ENCODE data around the gene TINCR. TPM values are rescaled to one million over a fixed set of nuclear protein-coding genes. Genes with fewer than 3 reads are reported as not detected.
"Not testable (repeated sequence)": the region's sequence is repeated elsewhere in the genome, so short reads cannot be mapped to it uniquely, and the experiment has no call there.

TINCR gene
- total and polyA plus RNA-seq, 2 donors (not counting 1 experiment from before 2014, with no cell fraction given): 0.42 to 0.54 TPM

DNA sequence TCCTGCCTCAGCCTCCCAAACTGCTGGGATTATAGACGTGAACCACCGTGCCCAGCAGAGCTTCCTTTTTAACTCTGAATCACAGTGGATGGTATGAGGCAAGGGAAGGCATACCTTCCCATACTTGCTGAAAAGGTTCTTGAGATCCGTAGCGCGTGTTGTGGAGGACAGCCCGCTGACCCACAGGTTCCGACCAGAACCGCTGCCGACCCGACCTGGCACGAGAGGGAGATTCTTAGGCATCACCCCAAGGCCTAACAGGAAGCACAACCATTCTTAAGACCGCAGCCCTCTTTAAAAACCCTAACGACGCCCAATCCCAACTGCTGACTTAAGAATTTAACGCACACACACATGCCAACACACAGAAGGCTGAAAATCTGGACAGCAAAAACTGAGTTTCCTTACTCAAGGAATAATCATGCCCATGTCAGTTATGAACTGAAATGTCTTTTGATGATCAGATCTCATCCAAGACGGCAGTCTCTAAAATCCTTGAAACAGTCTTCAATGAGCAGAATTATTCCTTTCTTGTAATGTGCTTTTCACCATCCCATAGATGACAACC, 42.2 kb upstream of the TINCR start:
- no peaks in the 10 kb centered on the region for H3K4me1 ChIP-seq (ENCODE audit: control insufficient read depth in 2 of 2, insufficient read depth in 2 of 2, low read length in 2 of 2)
- 98% methylated on average over 12 of the region's 16 CpGs for whole genome bisulfite sequencing (ENCODE audit: insufficient coverage)
- peaks cover 76% of the 10 kb centered on the region for H3K79me2 ChIP-seq (ENCODE audit: control insufficient read depth, insufficient read depth, low read length)
- intact Hi-C loops (cut with micrococcal nuclease): no loop called here
- no peak for TF ChIP-seq EZH2 (IDR thresholded peaks at IDR 0.05; ENCODE audit: borderline replicate concordance, insufficient read depth, low read depth, low read length, poor library complexity, severe bottlenecking)
- TF ChIP-seq, protein P1, sequence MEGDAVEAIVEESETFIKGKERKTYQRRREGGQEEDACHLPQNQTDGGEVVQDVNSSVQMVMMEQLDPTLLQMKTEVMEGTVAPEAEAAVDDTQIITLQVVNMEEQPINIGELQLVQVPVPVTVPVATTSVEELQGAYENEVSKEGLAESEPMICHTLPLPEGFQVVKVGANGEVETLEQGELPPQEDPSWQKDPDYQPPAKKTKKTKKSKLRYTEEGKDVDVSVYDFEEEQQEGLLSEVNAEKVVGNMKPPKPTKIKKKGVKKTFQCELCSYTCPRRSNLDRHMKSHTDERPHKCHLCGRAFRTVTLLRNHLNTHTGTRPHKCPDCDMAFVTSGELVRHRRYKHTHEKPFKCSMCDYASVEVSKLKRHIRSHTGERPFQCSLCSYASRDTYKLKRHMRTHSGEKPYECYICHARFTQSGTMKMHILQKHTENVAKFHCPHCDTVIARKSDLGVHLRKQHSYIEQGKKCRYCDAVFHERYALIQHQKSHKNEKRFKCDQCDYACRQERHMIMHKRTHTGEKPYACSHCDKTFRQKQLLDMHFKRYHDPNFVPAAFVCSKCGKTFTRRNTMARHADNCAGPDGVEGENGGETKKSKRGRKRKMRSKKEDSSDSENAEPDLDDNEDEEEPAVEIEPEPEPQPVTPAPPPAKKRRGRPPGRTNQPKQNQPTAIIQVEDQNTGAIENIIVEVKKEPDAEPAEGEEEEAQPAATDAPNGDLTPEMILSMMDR (IDR thresholded peaks at IDR 0.05): no peak
- H3K27me3 Mint-ChIP-seq: no peaks in the 10 kb centered on the region
- no peaks in the 10 kb centered on the region for H3K27me3 ChIP-seq (replicated peaks in 1 of 4; ENCODE audit: control extremely low read depth in 1 of 4, control insufficient read depth in 3 of 4, insufficient read depth in 4 of 4, low read length in 3 of 4)
- CTCF ChIA-PET: interaction anchor here (1.0 kb wide), 2 partner anchors 9 to 11 kb away, joined by 3 to 4 read pairs; no protein-coding TSS in a partner anchor
- DNase-seq: no peak
- peaks cover 2% of the 10 kb centered on the region for H3K4me1 Mint-ChIP-seq
- POLR2A ChIA-PET: no interaction called here
- no peak for ATAC-seq (ENCODE audit: low read depth)
- H4K20me1 ChIP-seq (ENCODE audit: control insufficient read depth, insufficient read depth, low read length, poor library complexity, severe bottlenecking): peaks cover 56% of the 10 kb centered on the region
- H3K36me3 ChIP-seq (replicated peaks in 1 of 2; ENCODE audit: control extremely low read depth in 1 of 2, control insufficient read depth in 1 of 2, extremely low read depth in 1 of 2, insufficient read depth in 2 of 2, low read length in 1 of 2): peaks cover 8 to 85% of the 10 kb centered on the region in 2 experiments
- no peaks in the 10 kb centered on the region for H3K9me3 ChIP-seq (ENCODE audit: control extremely low read depth in 1 of 3, control insufficient read depth in 2 of 3, insufficient read depth in 1 of 3, low read length in 2 of 3)
- no peak overlapping the region for H3K4me2 ChIP-seq (replicated peaks; ENCODE audit: low read depth, low read length, poor library complexity, severe bottlenecking)
- H3K27ac Mint-ChIP-seq: no peak overlapping the region
- no peak overlapping the region for H3K4me3 ChIP-seq (ENCODE audit: control extremely low read depth in 1 of 5, extremely low read depth in 1 of 5, insufficient read depth in 1 of 5, low read depth in 2 of 5, low read length in 4 of 5)
- H3K9me3 Mint-ChIP-seq (ENCODE audit: insufficient read depth): no peaks in the 10 kb centered on the region
- H3K4me3 Mint-ChIP-seq: no peak overlapping the region
- H3K9ac ChIP-seq (ENCODE audit: low read length): no peak overlapping the region
- no peak overlapping the region for H2AFZ ChIP-seq (ENCODE audit: insufficient read depth, low read depth, low read length, poor library complexity, severe bottlenecking)
- no peak overlapping the region for H3K27ac ChIP-seq (ENCODE audit: low read length in 2 of 2)

DNA sequence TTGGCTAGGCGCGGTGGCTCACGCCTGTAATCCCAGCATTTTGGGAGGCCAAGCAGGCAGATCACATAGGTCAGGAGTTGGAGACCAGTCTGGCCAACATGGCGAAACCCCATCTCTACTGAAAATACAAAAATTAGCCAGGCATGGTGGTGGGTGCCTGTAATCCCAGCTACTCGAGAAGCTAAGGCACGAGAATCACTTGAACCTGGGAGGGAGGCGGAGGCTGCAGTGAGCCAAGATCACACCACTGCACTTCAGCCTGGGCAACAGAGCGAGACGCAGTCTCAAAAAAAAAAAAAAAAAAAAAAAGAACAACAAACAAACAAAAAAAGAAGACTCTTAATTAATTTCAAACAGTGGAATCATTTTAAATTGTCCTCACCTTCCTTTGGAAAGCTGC, 41.0 kb upstream of the TINCR start:
- H3K4me2 ChIP-seq (replicated peaks; ENCODE audit: low read depth, low read length, poor library complexity, severe bottlenecking); H3K9me3 ChIP-seq (ENCODE audit: control extremely low read depth in 1 of 3, control insufficient read depth in 2 of 3, insufficient read depth in 1 of 3, low read length in 2 of 3); H3K27me3 ChIP-seq (replicated peaks in 1 of 4; ENCODE audit: control extremely low read depth in 1 of 4, control insufficient read depth in 3 of 4, insufficient read depth in 4 of 4, low read length in 3 of 4); H3K27ac ChIP-seq (ENCODE audit: low read length in 2 of 2); H3K27ac Mint-ChIP-seq; H3K4me1 ChIP-seq (ENCODE audit: control insufficient read depth in 2 of 2, insufficient read depth in 2 of 2, low read length in 2 of 2); H3K27me3 Mint-ChIP-seq; H3K4me1 Mint-ChIP-seq; H3K9ac ChIP-seq (ENCODE audit: low read length); DNase-seq; ATAC-seq (ENCODE audit: low read depth); H3K4me3 Mint-ChIP-seq; H3K4me3 ChIP-seq (ENCODE audit: control extremely low read depth in 1 of 5, extremely low read depth in 1 of 5, insufficient read depth in 1 of 5, low read depth in 2 of 5, low read length in 4 of 5); H2AFZ ChIP-seq (ENCODE audit: insufficient read depth, low read depth, low read length, poor library complexity, severe bottlenecking); H3K9me3 Mint-ChIP-seq (ENCODE audit: insufficient read depth); intact Hi-C loops (cut with micrococcal nuclease); POLR2A ChIA-PET: not testable (repeated sequence)
- H3K36me3 ChIP-seq (replicated peaks in 1 of 2; ENCODE audit: control extremely low read depth in 1 of 2, control insufficient read depth in 1 of 2, extremely low read depth in 1 of 2, insufficient read depth in 2 of 2, low read length in 1 of 2): peaks cover 3 to 86% of the 10 kb centered on the region in 2 experiments
- 97% methylated on average over 3 of the region's 9 CpGs for WGBS (ENCODE audit: insufficient coverage)
- H4K20me1 ChIP-seq (ENCODE audit: control insufficient read depth, insufficient read depth, low read length, poor library complexity, severe bottlenecking): peaks cover 56% of the 10 kb centered on the region
- CTCF ChIA-PET: interaction anchor here (0.7 to 1.0 kb wide), 2 partner anchors 10 to 940 kb away, joined by 4 read pairs; no protein-coding TSS in a partner anchor
- peaks cover 66% of the 10 kb centered on the region for H3K79me2 ChIP-seq (ENCODE audit: control insufficient read depth, insufficient read depth, low read length)
